ENCODE results near the gene LBR. TPM values are rescaled to one million over a fixed set of nuclear protein-coding genes. Genes with fewer than 3 reads are reported as not detected.
"Not testable (repeated sequence)": the region's sequence is repeated elsewhere in the genome, so short reads cannot be mapped to it uniquely, and the experiment has no call there.

The LBR gene
- total and polyA plus RNA-seq, 5 donors from 2014 or later = 123 to 175 (median 140) TPM

- no peaks in the 10 kb centered on the region for H3K27me3 ChIP-seq (ENCODE audit: control insufficient read depth, insufficient read depth, low read length)
- no peaks in the 10 kb centered on the region for H3K9me3 ChIP-seq (ENCODE audit: control insufficient read depth in 2 of 2, low read length in 2 of 2)
- Mint-ChIP-seq H3K4me3 (no peak overlapping the region), H3K27me3 (no peaks in the 10 kb centered on the region), H3K36me3 (peaks cover 54% of the 10 kb centered on the region), H3K9me3 (no peaks in the 10 kb centered on the region), H3K4me1 (peaks cover 5 to 16% (median 8%) of the 10 kb centered on the region in 4 donors), H3K27ac (peak overlapping the region in 1 of 3 donors; percentile 56)
- ATAC-seq (ENCODE audit: low read depth in 2 of 2) (no peak), DNase-seq (no peak)
- H3K4me1 ChIP-seq (ENCODE audit: control insufficient read depth, insufficient read depth, low read length, poor library complexity, severe bottlenecking) = no peaks in the 10 kb centered on the region
- H3K27ac ChIP-seq (ENCODE audit: insufficient read depth, low read length, poor library complexity, severe bottlenecking) = no peak overlapping the region
- H3K4me3 ChIP-seq (ENCODE audit: low read depth, low read length) = no peak overlapping the region
- H3K36me3 ChIP-seq (ENCODE audit: control insufficient read depth, insufficient read depth, low read length) = peaks cover 69% of the 10 kb centered on the region
These were observed 26.9 kb downstream of the LBR start for GRCh38 chr1:225400968-225401367.

- DNase-seq = peak in 1 of 3 donors; percentile 10
These were observed 31.5 kb downstream of the LBR start for GRCh38 chr1:225396357-225396756.

GRCh38 chr1:225389843-225390242 is 38.0 kb downstream of the LBR start:
- no peak overlapping the region for H3K4me3 ChIP-seq (ENCODE audit: low read depth, low read length)
- ATAC-seq (ENCODE audit: low read depth in 2 of 2) (no peak), DNase-seq (peak in 1 of 3 donors; percentile 8)
- Mint-ChIP-seq H3K4me1 (peaks cover 0 to 3% (median 0%) of the 10 kb centered on the region in 4 donors), H3K4me3 (no peak overlapping the region), H3K9me3 (peaks cover 0 to 1% (median 0%) of the 10 kb centered on the region in 7 donors), H3K27me3 (no peaks in the 10 kb centered on the region), H3K36me3 (peaks cover 10% of the 10 kb centered on the region), H3K27ac (no peak overlapping the region)
- H3K27ac ChIP-seq (ENCODE audit: insufficient read depth, low read length, poor library complexity, severe bottlenecking) = no peak overlapping the region
- no peaks in the 10 kb centered on the region for H3K27me3 ChIP-seq (ENCODE audit: control insufficient read depth, insufficient read depth, low read length)
- no peaks in the 10 kb centered on the region for H3K4me1 ChIP-seq (ENCODE audit: control insufficient read depth, insufficient read depth, low read length, poor library complexity, severe bottlenecking)
- no peaks in the 10 kb centered on the region for H3K9me3 ChIP-seq (ENCODE audit: control insufficient read depth in 2 of 2, low read length in 2 of 2)
- no peaks in the 10 kb centered on the region for H3K36me3 ChIP-seq (ENCODE audit: control insufficient read depth, insufficient read depth, low read length)

More at GRCh38 chr1:225396357-225396756, 31.5 kb downstream of the LBR start:
- H3K27me3 ChIP-seq (ENCODE audit: control insufficient read depth, insufficient read depth, low read length) = no peaks in the 10 kb centered on the region
- H3K36me3 ChIP-seq (ENCODE audit: control insufficient read depth, insufficient read depth, low read length) = peaks cover 25% of the 10 kb centered on the region
- H3K4me3 ChIP-seq (ENCODE audit: low read depth, low read length) = no peak overlapping the region
- no peaks in the 10 kb centered on the region for H3K27me3 Mint-ChIP-seq
- no peak overlapping the region for H3K4me3 Mint-ChIP-seq
- no peak for ATAC-seq (ENCODE audit: low read depth in 2 of 2)
- no peaks in the 10 kb centered on the region for H3K4me1 ChIP-seq (ENCODE audit: control insufficient read depth, insufficient read depth, low read length, poor library complexity, severe bottlenecking)
- no peak overlapping the region for H3K27ac ChIP-seq (ENCODE audit: insufficient read depth, low read length, poor library complexity, severe bottlenecking)
- peak overlapping the region in 2 of 3 donors; percentile 29 to 45 for H3K27ac Mint-ChIP-seq
- H3K36me3 Mint-ChIP-seq = peaks cover 24% of the 10 kb centered on the region
- peaks cover 2 to 11% (median 10%) of the 10 kb centered on the region in 4 donors for H3K4me1 Mint-ChIP-seq
- H3K9me3 ChIP-seq (ENCODE audit: control insufficient read depth in 2 of 2, low read length in 2 of 2) = no peaks in the 10 kb centered on the region
- H3K9me3 Mint-ChIP-seq = no peaks in the 10 kb centered on the region

GRCh38 chr1:225388372-225388771 is 39.5 kb downstream of the LBR start:
- no peak for DNase-seq
- H3K27me3 ChIP-seq (ENCODE audit: control insufficient read depth, insufficient read depth, low read length) = no peaks in the 10 kb centered on the region
- H3K27ac ChIP-seq (ENCODE audit: insufficient read depth, low read length, poor library complexity, severe bottlenecking) = no peak overlapping the region
- Mint-ChIP-seq H3K27me3 (no peaks in the 10 kb centered on the region), H3K27ac (peak overlapping the region in 1 of 3 donors; percentile 20), H3K4me1 (peaks cover 0 to 3% (median 0%) of the 10 kb centered on the region in 4 donors), H3K9me3 (peaks cover 0 to 2% (median 0%) of the 10 kb centered on the region in 7 donors), H3K36me3 (peaks cover 13% of the 10 kb centered on the region), H3K4me3 (no peak overlapping the region)
- no peak for ATAC-seq (ENCODE audit: low read depth in 2 of 2)
- no peaks in the 10 kb centered on the region for H3K9me3 ChIP-seq (ENCODE audit: control insufficient read depth in 2 of 2, low read length in 2 of 2)
- no peaks in the 10 kb centered on the region for H3K4me1 ChIP-seq (ENCODE audit: control insufficient read depth, insufficient read depth, low read length, poor library complexity, severe bottlenecking)
- H3K4me3 ChIP-seq (ENCODE audit: low read depth, low read length) = no peak overlapping the region
- no peaks in the 10 kb centered on the region for H3K36me3 ChIP-seq (ENCODE audit: control insufficient read depth, insufficient read depth, low read length)

DNA sequence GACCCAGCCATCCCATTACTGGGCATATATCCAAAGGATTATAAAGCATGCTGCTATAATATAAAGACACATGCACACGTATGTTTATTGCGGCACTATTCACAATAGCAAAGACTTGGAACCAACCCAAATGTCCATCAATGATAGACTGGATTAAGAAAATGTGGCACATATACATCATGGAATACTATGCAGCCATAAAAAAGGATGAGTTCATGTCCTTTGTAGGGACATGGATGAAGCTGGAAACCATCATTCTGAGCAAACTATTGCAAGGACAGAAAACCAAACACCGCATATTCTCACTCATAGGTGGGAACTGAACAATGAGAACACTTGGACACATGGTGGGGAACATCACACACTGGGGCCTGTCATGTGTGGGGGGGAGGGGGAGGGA is 41.0 kb downstream of the LBR start:
- peaks cover 17% of the 10 kb centered on the region for H3K36me3 Mint-ChIP-seq
- not testable (repeated sequence) for H3K27me3 ChIP-seq (ENCODE audit: control insufficient read depth, insufficient read depth, low read length); H3K4me3 ChIP-seq (ENCODE audit: low read depth, low read length); H3K27ac Mint-ChIP-seq; H3K4me1 ChIP-seq (ENCODE audit: control insufficient read depth, insufficient read depth, low read length, poor library complexity, severe bottlenecking); ATAC-seq (ENCODE audit: low read depth in 2 of 2); H3K27ac ChIP-seq (ENCODE audit: insufficient read depth, low read length, poor library complexity, severe bottlenecking); H3K9me3 Mint-ChIP-seq; H3K36me3 ChIP-seq (ENCODE audit: control insufficient read depth, insufficient read depth, low read length); H3K4me3 Mint-ChIP-seq; H3K9me3 ChIP-seq (ENCODE audit: control insufficient read depth in 2 of 2, low read length in 2 of 2); H3K4me1 Mint-ChIP-seq; H3K27me3 Mint-ChIP-seq; DNase-seq

DNA sequence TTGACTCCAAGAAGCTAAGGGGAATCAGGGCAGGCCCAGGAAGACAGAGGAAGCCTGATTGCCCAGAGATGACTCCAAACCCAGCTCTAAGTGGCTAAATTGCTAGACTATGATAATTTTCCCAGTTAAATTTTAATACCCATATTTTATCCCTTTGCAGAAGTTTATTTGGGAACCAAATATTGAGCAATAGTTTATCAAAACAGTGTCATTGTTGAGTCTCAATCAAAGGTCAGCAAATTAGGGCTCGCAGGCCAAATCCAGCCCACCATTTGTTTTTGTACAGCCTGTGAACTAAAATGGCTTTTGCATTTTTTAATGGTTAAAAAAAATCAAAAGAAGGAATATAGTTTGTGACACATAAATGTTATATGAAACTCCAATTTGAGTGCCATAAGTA is 47.1 kb downstream of the LBR start:
- no peak for ATAC-seq (ENCODE audit: low read depth in 2 of 2)
- Histone ChIP-seq H3K9me3 (ENCODE audit: control insufficient read depth in 2 of 2, low read length in 2 of 2) (no peaks in the 10 kb centered on the region), H3K27me3 (ENCODE audit: control insufficient read depth, insufficient read depth, low read length) (no peaks in the 10 kb centered on the region), H3K4me1 (ENCODE audit: control insufficient read depth, insufficient read depth, low read length, poor library complexity, severe bottlenecking) (no peaks in the 10 kb centered on the region), H3K27ac (ENCODE audit: insufficient read depth, low read length, poor library complexity, severe bottlenecking) (no peak overlapping the region), H3K4me3 (ENCODE audit: low read depth, low read length) (no peak overlapping the region), H3K36me3 (ENCODE audit: control insufficient read depth, insufficient read depth, low read length) (no peaks in the 10 kb centered on the region)
- no peak overlapping the region for H3K4me3 Mint-ChIP-seq
- H3K36me3 Mint-ChIP-seq = peaks cover 10% of the 10 kb centered on the region
- H3K27me3 Mint-ChIP-seq = no peaks in the 10 kb centered on the region
- no peaks in the 10 kb centered on the region for H3K4me1 Mint-ChIP-seq
- no peak overlapping the region for H3K27ac Mint-ChIP-seq
- no peak for DNase-seq
- peaks cover 0 to 4% (median 0%) of the 10 kb centered on the region in 7 donors for H3K9me3 Mint-ChIP-seq

- Histone ChIP-seq H3K4me3 (ENCODE audit: low read depth, low read length) (no peak overlapping the region), H3K9me3 (ENCODE audit: control insufficient read depth in 2 of 2, low read length in 2 of 2) (no peaks in the 10 kb centered on the region), H3K27me3 (ENCODE audit: control insufficient read depth, insufficient read depth, low read length) (no peaks in the 10 kb centered on the region), H3K27ac (ENCODE audit: insufficient read depth, low read length, poor library complexity, severe bottlenecking) (no peak overlapping the region), H3K4me1 (ENCODE audit: control insufficient read depth, insufficient read depth, low read length, poor library complexity, severe bottlenecking) (no peaks in the 10 kb centered on the region), H3K36me3 (ENCODE audit: control insufficient read depth, insufficient read depth, low read length) (no peaks in the 10 kb centered on the region)
- Mint-ChIP-seq H3K27ac (no peak overlapping the region), H3K9me3 (peaks cover 0 to 2% (median 0%) of the 10 kb centered on the region in 7 donors), H3K27me3 (no peaks in the 10 kb centered on the region), H3K4me3 (no peak overlapping the region), H3K4me1 (no peaks in the 10 kb centered on the region), H3K36me3 (peaks cover 5% of the 10 kb centered on the region)
- ATAC-seq (ENCODE audit: low read depth in 2 of 2) = no peak
- DNase-seq = no peak
These were observed 49.0 kb downstream of the LBR start for GRCh38 chr1:225378880-225379279.

GRCh38 chr1:225374996-225375395 is 52.8 kb downstream of the LBR start:
- no peak overlapping the region for H3K27ac ChIP-seq (ENCODE audit: insufficient read depth, low read length, poor library complexity, severe bottlenecking)

More at GRCh38 chr1:225374996-225375395, 52.8 kb downstream of the LBR start:
- no peaks in the 10 kb centered on the region for H3K9me3 Mint-ChIP-seq
- no peak for ATAC-seq (ENCODE audit: low read depth in 2 of 2)
- Histone ChIP-seq H3K36me3 (ENCODE audit: control insufficient read depth, insufficient read depth, low read length) (no peaks in the 10 kb centered on the region), H3K9me3 (ENCODE audit: control insufficient read depth in 2 of 2, low read length in 2 of 2) (no peaks in the 10 kb centered on the region), H3K4me1 (ENCODE audit: control insufficient read depth, insufficient read depth, low read length, poor library complexity, severe bottlenecking) (no peaks in the 10 kb centered on the region), H3K4me3 (ENCODE audit: low read depth, low read length) (no peak overlapping the region), H3K27me3 (ENCODE audit: control insufficient read depth, insufficient read depth, low read length) (no peaks in the 10 kb centered on the region)
- H3K27me3 Mint-ChIP-seq = peaks cover 5% of the 10 kb centered on the region
- H3K4me3 Mint-ChIP-seq = no peak overlapping the region
- no peaks in the 10 kb centered on the region for H3K4me1 Mint-ChIP-seq
- no peak overlapping the region for H3K27ac Mint-ChIP-seq
- no peak for DNase-seq
- no peaks in the 10 kb centered on the region for H3K36me3 Mint-ChIP-seq

All from CD4-positive, CD25-positive, alpha-beta regulatory T cell (primary cell).